Colonic mucosa (tissue), 4 donors: ENCODE data around the gene MAP4K1. TPM values are rescaled to one million over a fixed set of nuclear protein-coding genes. Genes with fewer than 3 reads are reported as not detected.
A peak's percentile ranks its signal among the peaks of the same experiment; 100 is the strongest.

ENCODE experiments used
- DNase-seq: peaks from one replicate; pipeline ENCODE4 v3.0.0-alpha.2; 2020
- H3K27ac ChIP-seq: fragments of 200-600 bp; one replicate; pipeline ENCODE4 v1.8.0; 2021
- H3K27me3 ChIP-seq: fragments of 200-600 bp; one replicate; pipeline ENCODE4 v1.8.0; 2021
- H3K36me3 ChIP-seq: fragments of 200-600 bp; one replicate; pipeline ENCODE4 v1.8.0; 2021
- H3K4me1 ChIP-seq: fragments of 200-600 bp; one replicate; pipeline ENCODE4 v1.8.0; 2021; ENCODE audit warnings: mild to moderate bottlenecking
- H3K4me3 ChIP-seq: fragments of 200-600 bp; one replicate; pipeline ENCODE4 v1.8.0; 2021
- H3K9ac ChIP-seq, 2 donors: one replicate each; pipeline ENCODE4 v1.7.0; 2013; ENCODE audit warnings: control low read depth in 2 of 2, low read depth in 2 of 2, low read length in 2 of 2
- H3K9me3 ChIP-seq: fragments of 200-600 bp; one replicate; pipeline ENCODE4 v1.8.0; 2021
- CTCF ChIP-seq: fragments of 200-600 bp; IDR thresholded peaks from one replicate; pipeline ENCODE4 v1.8.0; 2022; ENCODE audit warnings: antibody characterized with exemption, mild to moderate bottlenecking
- intact Hi-C: fragments of 100-400 bp; cut with DNase I; formaldehyde crosslinking; loops from one replicate; pipeline ENCODE4 v1.14.1; 2022
- total RNA-seq, 2 donors: library from RNA; stranded (reverse); fragmentation: NEBNext Ultra II Directional in 1 of 2; extraction: Animal tissue kit (Norgen Biotek cat#: 25700) in 1 of 2; gene quantifications; one replicate each; pipeline ENCODE4 v1.2.1, GENCODE V29; 2021
- donor health status: healthy.
- donor health status: DM: no; HTN: no; CAD: no.
- donor health status: DM: no; HTN: no; CAD: no.

The MAP4K1 gene
- 1 to 10 TPM; 2.6 to 4.9 TPM for total RNA-seq

- Histone ChIP-seq H3K4me1 (peaks cover 7% of the 10 kb centered on the region), H3K27ac (peak within 1 kb of the TSS; percentile 78), H3K9me3 (no peaks in the 10 kb centered on the region), H3K36me3 (no peaks in the 10 kb centered on the region), H3K27me3 (no peaks in the 10 kb centered on the region), H3K9ac (peak within 1 kb of the TSS; percentile 74 to 99), H3K4me3 (peak within 1 kb of the TSS; percentile 97)
- intact Hi-C loops: loop anchor here (10.0 kb wide), 1 partner anchor 213 kb away; the partner anchor contains the start of gene FAM98C
- DNase-seq: peak; percentile 63
- no peak for TF ChIP-seq CTCF
These were observed at the start of gene MAP4K1 for GRCh38 chr19:38617764-38618589. TSS of gene MAP4K1 (minus strand) at chr19:38617953. CDS start at chr19:38617895, 58 bp downstream.

GRCh38 chr19:38666663-38667511 is 49.1 kb upstream of the MAP4K1 start:
- Histone ChIP-seq H3K9me3 (no peaks in the 10 kb centered on the region), H3K9ac (peak overlapping the region; percentile 64 to 65), H3K36me3 (no peaks in the 10 kb centered on the region), H3K27ac (peak overlapping the region; percentile 95), H3K4me3 (no peak overlapping the region), H3K27me3 (no peaks in the 10 kb centered on the region), H3K4me1 (peaks cover 77% of the 10 kb centered on the region)
- DNase-seq: no peak
- no peak for TF ChIP-seq CTCF
- intact Hi-C loops: no loop called here

GRCh38 chr19:38665950-38666662 is 48.4 kb upstream of the MAP4K1 start:
- Histone ChIP-seq H3K4me1 (peaks cover 76% of the 10 kb centered on the region), H3K4me3 (no peak overlapping the region), H3K27me3 (no peaks in the 10 kb centered on the region), H3K36me3 (no peaks in the 10 kb centered on the region), H3K9me3 (no peaks in the 10 kb centered on the region), H3K27ac (peak overlapping the region; percentile 95), H3K9ac (peak overlapping the region; percentile 60 to 64)
- TF ChIP-seq CTCF: no peak
- intact Hi-C loops: no loop called here
- DNase-seq: no peak

GRCh38 chr19:38665219-38665931 is 47.6 kb upstream of the MAP4K1 start:
- no peaks in the 10 kb centered on the region for H3K9me3 ChIP-seq
- H3K27ac ChIP-seq: peak overlapping the region; percentile 95
- no peak for TF ChIP-seq CTCF
- DNase-seq: no peak
- H3K4me3 ChIP-seq: no peak overlapping the region
- H3K27me3 ChIP-seq: no peaks in the 10 kb centered on the region
- intact Hi-C loops: no loop called here
- no peaks in the 10 kb centered on the region for H3K36me3 ChIP-seq
- peak overlapping the region; percentile 60 to 64 for H3K9ac ChIP-seq
- peaks cover 75% of the 10 kb centered on the region for H3K4me1 ChIP-seq
